Testis (tissue), 3 donors: ENCODE measurements around the gene BATF. TPM values are rescaled to one million over a fixed set of nuclear protein-coding genes. Genes with fewer than 3 reads are reported as not detected.

Experiments
- DNase-seq: peaks from one replicate; pipeline ENCODE4 v3.0.0-alpha.2; 2019
- H3K27ac ChIP-seq, 2 donors: fragments of 200-600 bp; sonication (generic); one replicate each; pipeline ENCODE4 v1.5.1; 2019
- H3K27me3 ChIP-seq: fragments of 200-600 bp; sonication (generic); one replicate; pipeline ENCODE4 v1.5.1; 2019
- H3K36me3 ChIP-seq: fragments of 200-600 bp; sonication (generic); one replicate; pipeline ENCODE4 v1.5.1; 2017; ENCODE audit warnings: low read depth; ENCODE audit errors: missing control alignments
- H3K4me1 ChIP-seq: fragments of 200-600 bp; sonication (generic); one replicate; pipeline ENCODE4 v1.5.1; 2019
- H3K4me3 ChIP-seq, 2 donors: fragments of 200-600 bp; sonication (generic); one replicate each; pipeline ENCODE4 v1.5.1; 2017 to 2019
- H3K9me3 ChIP-seq: fragments of 200-600 bp; sonication (generic); one replicate; pipeline ENCODE4 v1.5.1; 2017
- CTCF ChIP-seq, 3 experiments: fragments of 450-650 bp in 2 of 3; fragments of 200-600 bp in 1 of 3; sonication (generic) in 1 of 3; IDR thresholded peaks; one replicate each; pipeline ENCODE4 v1.5.1; 2016 to 2019; ENCODE audit warnings: antibody characterized with exemption in 3 of 3, mild to moderate bottlenecking in 2 of 3, moderate library complexity in 1 of 3
- POLR2A ChIP-seq: fragments of 450-650 bp; IDR thresholded peaks from one replicate; pipeline ENCODE4 v1.6.1; 2017; ENCODE audit warnings: antibody characterized with exemption, mild to moderate bottlenecking, moderate library complexity
- WGBS, 2 donors: methylation state at CpG; one replicate each; pipeline ENCODE4 v1.1.5; 2018; 5-methylcytosine and 5-hydroxymethylcytosine counted together
- intact Hi-C: fragments of 100-400 bp; cut with DNase I; formaldehyde crosslinking; loops from one replicate; pipeline ENCODE4 v1.15.1; 2023; ENCODE audit warnings: low total_unique reads
- polyA plus RNA-seq: library from polyadenylated mRNA; stranded (reverse); fragments of 350-450 nt; fragmentation: Illumina TruSeq; extraction: RNeasy Lipid Tissue Mini Kit (QIAGEN cat#74804); gene quantifications from one replicate; pipeline ENCODE4 v1.2.3, GENCODE V29; 2014; ENCODE audit warnings: low read depth, low replicate concordance; ENCODE audit not compliant: insufficient read depth
- total RNA-seq, 2 donors: library from RNA; depleted of rRNA; stranded (reverse); fragments of >200 nt; gene quantifications; one replicate each; pipeline ENCODE4 v1.2.3, GENCODE V29; 2016

BATF gene
- total and polyA plus RNA-seq, 3 donors from 2014 or later, result 0.63 to 2.9 (median 1.5) TPM

DNA sequence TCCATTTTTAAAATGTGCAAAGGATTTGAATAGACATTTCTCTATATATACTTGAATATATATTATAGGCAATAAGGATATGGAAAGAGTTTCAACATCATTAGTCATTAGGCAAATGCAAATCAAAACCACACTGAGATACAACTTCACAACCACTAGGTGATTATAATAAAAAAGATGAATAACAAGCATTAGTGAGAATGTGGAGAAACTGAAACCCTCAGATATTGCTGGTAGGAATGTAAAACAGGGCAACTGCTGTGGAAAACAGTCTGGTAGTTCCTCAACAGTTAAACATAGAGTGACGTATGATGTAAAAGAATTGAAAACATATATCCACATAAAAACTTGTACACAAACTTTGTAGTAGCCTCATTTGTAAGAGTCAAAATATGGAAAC, 11.7 kb upstream of the BATF start:
- H3K36me3 ChIP-seq, result no peaks in the 10 kb centered on the region
- no peaks in the 10 kb centered on the region for H3K9me3 ChIP-seq
- no peak for DNase-seq
- H3K27ac ChIP-seq, result no peak overlapping the region
- WGBS, 2 donors, result 91 to 93% methylated on average over 1 of the region's 1 CpG
- H3K27me3 ChIP-seq, result no peaks in the 10 kb centered on the region
- no peaks in the 10 kb centered on the region for H3K4me1 ChIP-seq
- H3K4me3 ChIP-seq, result no peak overlapping the region
- TF ChIP-seq POLR2A (no peak), CTCF (IDR thresholded peaks at IDR 0.05) (no peak)
- intact Hi-C loops, result no loop called here

- TF ChIP-seq POLR2A (no peak), CTCF (IDR thresholded peaks at IDR 0.05) (no peak)
- no peak for DNase-seq
- Histone ChIP-seq H3K36me3 (no peaks in the 10 kb centered on the region), H3K4me1 (no peaks in the 10 kb centered on the region), H3K27me3 (no peaks in the 10 kb centered on the region), H3K27ac (no peak overlapping the region), H3K9me3 (no peaks in the 10 kb centered on the region), H3K4me3 (no peak overlapping the region)
- intact Hi-C loops, result no loop called here
These were observed 11.1 kb upstream of the BATF start for GRCh38 chr14:75511201-75511600.

- Histone ChIP-seq H3K27ac (no peak overlapping the region), H3K27me3 (no peaks in the 10 kb centered on the region), H3K36me3 (no peaks in the 10 kb centered on the region), H3K4me3 (peak overlapping the region in 1 of 2 donors; percentile 55), H3K4me1 (no peaks in the 10 kb centered on the region), H3K9me3 (no peaks in the 10 kb centered on the region)
- no peak for DNase-seq
- 68 to 78% methylated on average over 12 of the region's 12 CpGs for WGBS, 2 donors
- TF ChIP-seq CTCF (IDR thresholded peaks at IDR 0.05), result no peak
- no peak for TF ChIP-seq POLR2A
- intact Hi-C loops, result no loop called here
These were observed 8.2 kb upstream of the BATF start for GRCh38 chr14:75513911-75514672.

DNA sequence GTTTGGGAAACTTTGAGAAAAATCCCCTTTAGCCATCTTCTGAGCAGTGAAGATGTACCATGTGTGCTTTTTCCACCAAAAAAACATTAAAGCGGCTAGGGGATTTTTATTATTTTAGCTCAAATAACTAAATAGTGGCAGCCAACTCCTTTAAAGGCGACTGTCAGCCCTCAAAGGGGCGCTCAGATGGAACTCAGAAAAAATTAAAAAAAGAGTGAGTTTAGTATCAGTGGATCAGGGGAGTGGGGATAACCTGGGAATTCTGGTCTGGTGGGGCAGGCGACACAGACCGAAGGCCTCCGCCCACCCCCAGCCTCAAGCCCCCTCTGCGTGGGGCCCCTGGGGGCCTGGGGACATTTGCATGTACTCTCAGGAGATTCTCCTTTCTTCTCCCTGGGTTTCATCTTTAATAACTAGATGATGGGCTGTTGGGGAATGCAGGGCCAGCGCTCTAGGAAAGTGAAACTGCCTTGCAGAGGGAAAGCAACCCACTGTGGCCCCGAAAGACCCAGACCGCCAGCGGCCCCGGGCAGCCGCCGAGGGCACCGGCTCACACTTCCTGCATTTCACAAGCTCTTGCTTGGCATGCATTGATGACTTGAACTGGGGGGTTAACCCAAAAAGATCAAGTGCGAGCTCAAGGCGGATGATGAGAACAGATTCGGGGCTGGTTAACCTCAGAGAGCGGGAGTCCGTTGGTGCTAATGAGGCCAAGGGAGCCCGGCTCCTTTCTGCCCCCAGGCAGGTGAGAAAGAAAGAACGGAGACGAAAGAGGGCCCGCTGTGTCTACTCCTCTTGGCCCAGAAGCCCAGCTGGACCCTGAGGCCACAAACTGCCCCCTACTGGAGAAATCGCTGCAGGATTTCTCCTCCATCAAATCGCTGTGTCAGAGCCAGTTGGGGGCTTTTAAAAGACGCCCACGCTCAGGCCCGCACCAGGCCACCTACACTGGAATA, 7.3 kb upstream of the BATF start:
- intact Hi-C loops, result no loop called here
- no peaks in the 10 kb centered on the region for H3K9me3 ChIP-seq
- no peaks in the 10 kb centered on the region for H3K36me3 ChIP-seq
- no peaks in the 10 kb centered on the region for H3K27me3 ChIP-seq
- H3K4me3 ChIP-seq, result peak overlapping the region; percentile 47 to 55
- DNase-seq, result no peak
- WGBS, 2 donors, result 29 to 36% methylated on average over 27 to 29 of the region's 29 CpGs
- no peaks in the 10 kb centered on the region for H3K4me1 ChIP-seq
- no peak for TF ChIP-seq POLR2A
- no peak for TF ChIP-seq CTCF (IDR thresholded peaks at IDR 0.05)
- no peak overlapping the region for H3K27ac ChIP-seq
